ENCODE results near the gene DEFB131B.
"Not testable (repeated sequence)": the region's sequence is repeated elsewhere in the genome, so short reads cannot be mapped to it uniquely, and the experiment has no call there.

DEFB131B gene, protein sequence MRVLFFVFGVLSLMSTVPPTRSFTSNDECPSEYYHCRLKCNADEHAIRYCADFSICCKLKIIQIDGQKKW

DNA sequence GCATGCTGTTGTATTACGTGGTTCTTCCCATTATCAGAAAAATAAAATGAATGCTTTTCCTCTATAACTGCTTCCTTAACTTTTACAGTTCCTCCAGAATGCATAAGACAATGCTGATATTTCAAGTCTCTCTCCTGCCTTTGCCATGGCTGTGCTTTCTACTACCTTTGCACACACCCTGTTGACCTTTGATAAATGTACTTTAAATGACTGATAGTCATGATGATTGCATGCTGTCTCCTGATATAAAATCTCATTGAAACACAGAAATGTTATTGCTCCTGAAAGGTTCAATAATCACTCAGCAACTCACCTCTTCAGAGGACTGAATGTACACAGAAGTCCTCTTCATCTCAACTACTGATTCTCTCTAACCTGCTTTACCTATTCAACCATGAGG is at the start of gene DEFB131B:
DEFB131B (plus strand) TSS at position 395 of the 400 bp plus-strand sequence; CDS start at position 395, 0 bp downstream.
- not testable (repeated sequence) for DNase-seq

DNA sequence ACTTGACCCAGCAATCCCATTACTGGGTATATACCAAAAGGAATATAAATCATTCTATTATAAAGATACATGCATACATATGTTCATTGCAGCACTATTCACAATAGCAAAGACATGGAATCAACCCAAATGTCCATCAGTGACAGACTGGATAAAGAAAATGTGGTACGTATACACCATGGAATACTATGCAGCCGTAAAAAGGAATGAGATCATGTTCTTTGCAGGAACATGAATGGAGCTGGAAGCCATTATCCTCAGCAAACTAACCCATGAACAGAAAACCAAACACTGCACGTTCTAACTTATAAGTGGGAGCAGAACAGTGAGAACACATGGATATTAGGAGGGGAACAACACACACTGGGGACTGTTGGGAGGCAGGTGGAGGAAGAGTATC is 49.0 kb upstream of the DEFB131B start:
- DNase-seq, result not testable (repeated sequence)

DNA sequence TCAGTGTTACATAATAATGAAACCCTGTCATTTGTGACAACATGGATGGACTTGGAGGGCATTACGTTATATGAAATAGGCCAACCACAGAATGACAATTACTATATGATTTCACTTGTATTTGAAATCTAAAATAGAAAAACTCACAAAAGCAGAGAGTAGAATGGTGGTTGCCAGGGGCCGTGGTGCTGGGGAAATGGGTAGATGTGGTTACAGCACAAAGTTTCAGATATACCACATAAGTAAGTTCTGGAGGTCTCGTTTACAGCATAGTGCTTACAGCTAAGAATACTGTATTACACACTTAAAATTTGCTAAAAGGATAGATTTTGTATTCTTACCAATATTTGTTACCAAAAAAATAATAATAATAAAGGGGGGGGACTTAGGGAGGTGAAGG is 48.6 kb upstream of the DEFB131B start:
- not testable (repeated sequence) for DNase-seq

DNA sequence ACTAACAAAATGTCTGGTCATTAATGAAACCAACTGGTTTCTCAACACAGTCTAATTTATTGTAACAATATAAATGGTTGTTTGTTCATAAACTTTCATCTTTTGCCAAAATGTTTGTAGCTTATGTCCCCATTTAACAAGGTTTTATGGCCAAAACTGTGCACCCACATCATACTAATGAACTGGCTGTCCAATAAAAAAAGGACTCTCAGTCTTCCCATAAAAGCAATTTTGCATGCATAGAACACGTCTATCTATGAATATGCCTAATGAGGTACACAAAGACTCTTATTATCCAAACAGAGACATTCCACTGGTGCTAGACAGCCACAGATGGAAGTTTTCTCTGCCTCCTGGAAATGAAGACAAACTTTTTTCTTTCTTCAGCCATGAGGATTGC is 45.4 kb upstream of the DEFB131B start, which contains the start of gene DEFB108B:
DEFB108B (plus strand) TSS at position 390 of the 400 bp plus-strand sequence; CDS start at position 390, 0 bp downstream.
- DNase-seq, result not testable (repeated sequence)

DNA sequence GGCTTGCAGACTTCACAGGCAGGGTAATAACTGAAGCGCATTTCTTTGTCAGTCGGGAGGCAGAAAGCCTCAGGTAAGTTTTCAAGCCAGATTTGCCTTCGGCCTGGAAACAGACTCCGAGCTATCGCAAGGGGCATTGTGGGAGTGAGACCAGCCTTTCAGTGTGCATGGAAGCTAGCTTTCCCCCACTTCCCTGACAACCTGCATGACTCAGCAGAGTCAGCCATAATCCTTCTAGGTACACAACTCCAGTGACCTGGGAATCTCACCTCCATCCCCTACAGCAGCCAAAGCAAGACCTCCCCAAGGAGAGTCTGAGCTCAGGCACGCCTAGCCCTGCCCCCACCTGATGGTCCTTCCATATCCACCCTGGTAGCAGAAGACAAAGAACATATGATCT is 35.5 kb upstream of the DEFB131B start:
- not testable (repeated sequence) for DNase-seq

DNA sequence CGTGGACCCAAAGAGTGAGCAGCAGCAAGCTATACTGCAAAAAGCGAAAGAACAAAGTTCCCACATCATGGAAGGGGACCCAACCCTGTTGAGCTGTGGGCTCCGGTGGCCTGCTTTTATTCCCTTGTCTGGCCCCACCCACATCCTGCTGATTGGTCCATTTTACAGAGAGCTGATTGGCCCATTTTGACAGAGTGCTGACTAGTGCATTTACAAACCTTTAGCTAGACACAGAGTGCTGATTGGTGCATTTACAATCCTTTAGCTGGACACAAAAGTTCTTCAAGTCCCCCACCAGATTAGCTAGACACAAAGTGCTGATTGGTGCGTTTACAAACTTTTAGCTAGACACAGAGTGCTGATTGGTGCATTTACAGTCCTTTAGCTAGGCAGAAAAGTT is 34.9 kb upstream of the DEFB131B start:
- not testable (repeated sequence) for DNase-seq

DNA sequence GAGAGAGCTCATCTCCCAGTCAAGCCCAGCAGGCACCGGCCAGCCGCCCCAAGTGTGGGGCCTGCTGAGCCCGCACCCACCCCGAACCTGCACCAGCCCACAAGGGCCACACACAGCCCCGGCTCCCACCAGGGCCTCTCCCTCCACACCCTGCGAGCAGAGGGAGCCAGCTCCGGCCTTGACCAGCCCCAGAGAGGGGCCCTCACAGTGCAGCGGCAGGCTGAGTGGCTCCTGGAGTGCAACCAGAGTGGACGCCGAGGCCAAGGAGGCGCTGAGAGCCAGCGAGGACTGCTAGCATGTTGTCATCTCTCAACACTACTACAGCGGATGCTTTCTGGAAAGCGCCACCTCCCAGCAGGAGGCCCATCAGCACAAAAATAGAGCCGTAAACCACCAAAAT is 34.4 kb upstream of the DEFB131B start:
- DNase-seq, result no peak

DNA sequence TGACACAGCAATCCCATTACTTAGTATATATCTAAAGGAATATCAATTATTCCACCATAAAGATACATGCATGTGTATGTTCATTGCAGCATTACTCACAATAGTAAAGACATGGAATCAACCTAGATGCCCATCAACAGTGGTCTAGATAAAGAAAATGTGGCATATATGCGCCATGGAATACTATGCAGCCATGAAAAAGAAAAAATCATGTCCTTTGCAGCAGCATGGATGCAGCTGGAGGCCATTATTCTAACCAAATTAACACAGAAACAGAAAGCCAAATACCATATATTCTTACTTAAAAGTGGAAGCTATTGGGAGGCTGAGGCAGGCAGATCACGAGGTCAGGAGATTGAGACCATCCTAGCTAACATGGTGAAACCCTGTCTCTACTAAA is 24.4 kb upstream of the DEFB131B start:
- not testable (repeated sequence) for DNase-seq

DNA sequence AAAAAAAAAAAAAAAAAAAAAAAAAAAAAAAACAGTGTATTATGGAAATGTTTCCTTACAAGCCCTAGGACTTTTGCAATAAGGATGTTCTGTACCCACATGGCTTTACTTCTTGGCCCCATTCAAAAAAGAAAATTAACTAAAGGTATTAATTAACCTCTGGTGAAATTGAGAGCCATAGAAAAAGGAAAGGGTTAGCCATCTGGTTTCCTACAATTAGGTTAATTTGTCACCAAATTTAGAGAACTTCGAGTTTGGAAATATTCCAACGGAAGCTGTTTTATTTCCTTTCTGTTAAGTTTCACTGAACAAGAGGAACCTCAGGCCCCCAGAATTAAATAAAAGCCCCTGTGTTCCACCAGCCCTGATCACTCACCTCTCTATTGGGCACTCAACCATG is 22.4 kb upstream of the DEFB131B start:
- not testable (repeated sequence) for DNase-seq

DNA sequence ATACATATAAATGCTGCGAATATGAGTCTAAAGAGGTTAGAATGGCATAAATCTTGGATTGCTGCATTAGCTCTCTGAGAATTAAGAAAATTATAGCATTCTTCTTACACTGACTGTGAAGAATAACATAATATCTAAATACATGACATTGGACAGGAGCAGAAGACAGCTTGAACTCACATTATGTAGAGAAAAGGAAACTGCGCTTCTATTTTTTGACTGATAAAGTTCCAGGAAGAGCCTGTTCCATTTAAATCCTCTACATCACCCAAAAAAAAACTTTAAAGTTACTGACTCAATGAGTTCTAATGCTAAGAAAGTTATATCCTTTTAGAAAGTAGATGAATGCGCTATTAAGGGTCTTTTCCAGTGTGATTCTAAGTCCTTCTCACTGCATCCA is 17.4 kb upstream of the DEFB131B start:
- DNase-seq, result not testable (repeated sequence)

DNA sequence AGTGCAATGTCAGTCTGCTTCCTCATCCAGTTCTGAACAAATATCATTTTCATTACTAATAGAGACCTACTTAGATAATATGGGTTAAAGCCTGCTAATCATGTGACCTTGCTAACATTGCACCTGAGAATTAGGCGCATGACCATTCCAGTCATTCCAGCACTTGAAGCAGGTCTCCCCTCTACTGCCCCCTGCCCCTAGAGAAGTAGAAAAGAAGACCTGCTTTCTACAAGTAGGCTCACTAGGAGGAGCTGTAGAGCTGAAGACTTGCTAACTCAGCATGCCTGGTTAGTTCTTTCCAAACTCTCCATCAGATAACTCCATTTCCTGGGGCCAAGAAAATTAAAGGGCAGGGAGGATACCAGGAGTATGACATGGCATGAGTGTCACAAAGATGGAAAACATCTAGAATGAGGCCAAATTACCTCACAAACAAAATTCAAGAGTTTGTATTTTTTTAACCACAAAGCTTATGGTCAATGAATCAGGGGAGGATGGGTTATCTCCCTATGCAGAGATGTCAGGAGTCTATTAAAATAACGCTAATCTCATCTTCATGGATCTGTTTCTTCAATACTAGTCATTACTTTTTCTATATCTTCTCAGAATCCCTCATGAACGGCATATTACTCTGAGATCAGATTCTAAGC is 14.2 kb upstream of the DEFB131B start:
- DNase-seq, result not testable (repeated sequence)

DNA sequence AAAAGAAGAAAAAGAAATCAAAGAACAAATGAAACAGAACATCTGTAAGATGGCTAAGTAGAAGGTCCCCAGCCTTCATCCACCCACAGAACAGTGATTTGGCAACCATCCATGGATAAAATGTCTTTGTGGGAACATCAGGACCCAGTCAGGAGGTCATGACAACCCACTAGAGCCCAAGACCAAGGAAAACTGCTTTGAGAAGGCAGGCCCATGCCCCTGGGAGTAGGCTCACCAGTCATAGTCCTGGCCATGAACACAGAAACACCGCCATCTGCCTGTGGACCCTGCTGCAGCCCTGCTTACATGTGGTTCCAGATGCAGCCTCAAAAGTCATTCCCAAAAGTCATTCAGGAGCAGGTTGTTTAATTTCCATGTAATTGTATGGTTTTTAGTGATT is 11.0 kb upstream of the DEFB131B start:
- DNase-seq, result not testable (repeated sequence)

DNA sequence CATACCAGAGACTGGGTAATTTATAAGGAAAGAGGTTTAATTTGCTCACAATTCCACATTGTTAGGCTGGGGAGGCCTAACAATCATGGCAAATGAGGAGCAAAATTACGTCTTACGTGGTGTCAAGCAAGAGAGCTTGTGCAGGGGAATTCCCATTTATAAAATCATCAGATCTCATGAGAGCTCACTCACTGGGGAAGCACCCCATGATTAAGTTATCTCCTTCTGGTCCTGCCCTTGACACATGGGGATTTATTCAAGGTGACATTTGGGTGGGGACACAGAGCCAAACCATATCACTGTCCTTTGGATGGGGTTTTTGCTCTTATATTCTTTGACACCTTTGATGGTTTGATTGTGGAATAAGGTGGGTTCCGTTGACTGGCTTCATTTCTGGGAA is 8.3 kb upstream of the DEFB131B start:
- DNase-seq, result not testable (repeated sequence)

DNA sequence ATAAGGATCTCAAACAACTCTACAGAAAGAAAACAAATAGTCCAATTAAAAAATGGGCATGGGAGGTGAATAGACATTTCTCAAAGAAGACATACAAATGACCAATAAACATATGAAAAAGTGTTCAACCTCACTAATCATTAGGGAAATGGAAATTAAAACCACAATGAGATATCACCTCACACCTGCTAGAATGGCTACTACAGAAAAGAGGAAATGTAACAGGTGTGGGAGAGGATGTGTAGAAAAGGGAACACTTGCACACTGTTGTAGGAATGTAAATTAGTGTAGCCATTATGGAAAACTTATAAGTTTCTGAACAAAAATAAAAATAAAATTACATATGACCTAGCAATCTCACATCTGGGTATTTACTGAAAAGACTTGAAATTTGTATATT is 7.6 kb upstream of the DEFB131B start:
- not testable (repeated sequence) for DNase-seq

DNA sequence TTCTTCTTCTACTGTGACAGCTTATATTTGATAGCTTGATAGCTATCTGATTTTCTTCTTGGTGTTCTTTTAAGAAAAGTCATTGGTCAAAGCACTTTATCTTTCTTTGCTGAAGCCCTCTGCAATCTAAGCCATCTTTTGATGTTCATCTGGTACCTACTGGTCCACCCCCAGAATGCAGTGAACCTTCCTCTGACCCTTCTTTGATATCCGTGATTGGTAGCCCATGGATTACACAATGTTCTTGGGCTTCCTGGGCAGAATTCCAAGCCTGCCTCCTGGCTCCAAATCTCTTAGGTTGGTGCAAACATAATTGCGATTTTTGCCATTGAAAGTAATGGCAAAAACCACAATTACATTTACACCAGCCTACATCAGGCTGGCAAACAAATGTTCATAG is 2.0 kb upstream of the DEFB131B start:
- not testable (repeated sequence) for DNase-seq

DNA sequence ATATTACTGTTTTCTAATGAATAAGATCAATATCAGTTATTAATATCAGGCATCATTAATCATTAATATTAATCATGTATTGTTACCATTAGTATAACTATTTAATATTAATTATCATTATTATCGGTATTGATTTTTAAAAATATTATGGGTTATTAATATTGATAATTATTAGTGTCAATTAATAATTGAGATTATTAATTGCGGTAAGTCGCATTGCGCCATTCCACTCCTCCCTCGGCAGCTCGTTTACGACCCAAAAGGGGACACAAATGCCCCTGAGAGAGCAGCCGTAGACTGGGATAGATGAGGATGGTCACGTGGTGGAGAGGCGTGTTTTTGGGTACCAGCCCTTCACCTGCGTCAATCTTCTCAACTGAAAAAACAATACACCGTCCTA is 7.6 kb downstream of the DEFB131B start:
- DNase-seq, result not testable (repeated sequence)

DNA sequence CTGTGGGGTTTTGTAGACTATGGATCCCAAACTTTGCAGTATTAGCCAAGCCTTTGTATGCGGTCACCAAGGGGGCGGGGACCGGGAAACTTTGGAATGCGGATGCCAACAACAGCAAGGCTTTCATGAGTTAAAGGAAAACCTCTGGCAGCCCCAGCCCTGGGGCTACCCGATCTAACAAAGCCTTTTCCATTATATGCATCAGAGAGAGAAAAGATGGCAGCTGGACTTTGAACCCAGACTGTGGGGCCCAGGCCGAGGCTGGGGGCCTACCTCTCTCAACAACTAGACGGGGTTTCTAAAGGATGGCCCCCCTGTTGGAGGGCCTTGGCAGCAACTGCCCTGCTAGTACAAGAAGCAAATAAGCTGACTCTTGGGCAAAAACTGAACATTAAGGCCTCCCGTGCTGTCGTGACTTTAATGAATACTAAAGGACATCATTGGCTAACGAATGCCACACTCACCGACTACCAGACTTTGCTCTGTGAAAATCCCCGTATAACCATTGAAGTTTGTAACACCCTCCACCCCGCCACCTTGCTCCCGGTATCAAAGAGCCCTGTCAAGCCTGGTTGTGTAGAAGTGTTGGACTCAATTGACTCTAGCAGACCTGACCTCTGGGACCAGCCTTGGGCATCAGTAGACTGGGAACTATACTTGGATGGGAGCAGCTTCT is 10.2 kb downstream of the DEFB131B start:
- DNase-seq, result not testable (repeated sequence)

DNA sequence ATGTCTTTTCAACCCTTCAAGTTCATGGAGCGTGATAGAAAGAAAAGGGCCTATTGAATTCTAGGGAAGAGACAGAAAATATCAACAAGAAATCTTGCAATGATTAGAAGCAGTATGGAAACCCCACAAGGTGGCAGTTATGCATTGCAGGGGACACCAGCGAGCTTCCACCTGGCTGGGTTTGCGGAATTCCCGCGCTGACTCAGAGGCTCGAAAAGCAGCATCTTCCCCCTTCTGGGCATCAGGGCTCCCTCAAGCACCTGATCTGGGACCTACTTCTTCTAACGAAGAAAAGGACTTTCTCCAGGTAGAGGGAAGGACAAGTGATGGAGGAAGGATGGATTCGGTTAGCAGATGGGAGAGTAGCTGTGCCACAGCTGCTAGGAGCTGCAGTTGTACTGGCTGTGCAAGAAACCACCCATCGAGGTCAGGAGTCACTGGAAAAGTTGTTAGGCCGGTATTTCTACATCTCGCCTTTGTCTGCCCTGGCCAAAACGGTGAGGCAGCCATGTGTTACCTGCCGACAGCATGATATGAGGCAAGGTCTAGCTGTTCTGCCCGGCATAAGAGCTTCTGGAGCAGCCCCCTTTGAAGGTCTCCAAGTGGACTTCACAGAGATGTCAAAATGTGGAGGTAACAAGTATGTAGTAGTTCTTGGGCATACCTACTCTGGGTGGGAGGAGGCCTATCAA is 11.1 kb downstream of the DEFB131B start:
- not testable (repeated sequence) for DNase-seq

DNA sequence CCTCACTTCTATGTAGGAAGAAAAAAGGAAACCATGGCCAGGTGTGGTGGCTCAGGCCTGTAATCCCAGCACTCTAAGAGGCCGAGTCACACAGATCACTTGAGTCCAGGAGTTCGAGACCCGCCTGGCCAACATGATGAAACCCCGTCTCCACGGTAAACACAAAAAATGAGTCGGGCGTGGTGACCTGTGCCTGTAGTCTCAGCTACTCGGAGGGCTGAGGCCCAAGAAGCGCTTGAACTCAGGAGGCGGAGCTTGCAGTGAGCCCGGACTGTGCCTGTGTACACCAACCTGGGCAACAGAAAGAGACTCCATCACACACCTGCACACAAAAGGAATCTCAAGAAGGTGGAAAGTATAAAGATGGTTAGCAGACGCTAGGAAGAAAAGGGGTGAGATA is 17.7 kb downstream of the DEFB131B start:
- DNase-seq, result no peak

DNA sequence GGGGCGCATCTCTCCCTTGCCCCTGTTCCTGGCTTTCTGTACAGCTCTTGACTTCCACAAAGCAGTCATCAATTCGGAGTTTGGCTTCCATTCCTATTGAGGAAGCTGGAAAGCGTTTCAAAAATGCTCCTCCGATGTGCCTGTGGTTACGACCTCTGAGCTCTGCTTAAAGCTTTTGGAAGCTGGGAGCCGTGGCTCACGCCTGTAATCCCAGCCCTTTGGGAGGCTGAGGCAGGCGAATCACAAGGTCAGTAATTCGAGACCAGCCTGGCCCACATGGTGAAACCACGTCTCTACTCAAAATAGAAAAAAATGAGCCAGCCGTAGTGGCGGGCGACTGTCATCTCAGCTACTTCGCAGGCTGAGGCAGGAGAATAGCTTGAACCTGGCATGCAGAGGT is 22.9 kb downstream of the DEFB131B start:
- not testable (repeated sequence) for DNase-seq

DNA sequence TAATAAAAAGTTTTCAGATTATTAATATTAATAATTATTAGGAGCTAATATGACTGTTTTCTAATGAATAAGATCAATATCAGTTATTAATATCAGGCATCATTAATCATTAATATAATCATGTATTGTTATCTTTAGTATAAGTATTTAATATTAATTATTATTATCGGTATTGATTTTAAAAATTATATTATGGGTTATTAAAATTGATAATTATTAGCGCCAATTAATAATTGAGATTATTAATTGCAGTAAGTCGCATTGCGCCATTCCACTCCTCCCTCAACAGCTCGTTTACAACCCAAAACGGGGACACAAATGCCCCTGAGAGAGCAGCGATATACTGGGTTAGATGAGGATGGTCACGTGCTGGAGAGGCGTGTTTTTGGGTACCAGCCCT is 30.0 kb downstream of the DEFB131B start:
- no peak for DNase-seq

DNA sequence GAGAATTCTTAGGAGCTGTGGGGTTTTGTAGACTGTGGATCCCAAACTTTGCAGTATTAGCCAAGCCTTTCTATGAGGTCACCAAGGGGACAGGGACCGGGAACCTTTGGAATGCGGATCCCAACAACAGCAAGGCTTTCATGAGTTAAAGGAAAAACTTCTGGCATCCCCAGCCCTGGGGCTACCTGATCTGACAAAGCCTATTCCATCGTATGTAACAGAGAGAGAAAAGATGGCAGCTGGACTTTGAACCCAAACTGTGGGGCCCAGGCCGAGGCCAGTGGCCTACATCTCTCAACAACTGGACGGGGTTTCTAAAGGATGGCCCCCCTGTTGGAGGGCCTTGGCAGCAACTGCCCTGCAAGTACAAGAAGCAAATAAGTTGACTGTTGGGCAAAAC is 32.5 kb downstream of the DEFB131B start:
- not testable (repeated sequence) for DNase-seq

All from amygdala (tissue), 56 donors.